Epidermal melanocyte (primary cell): ENCODE measurements around the gene CCDC174.
"Not testable (repeated sequence)": the region's sequence is repeated elsewhere in the genome, so short reads cannot be mapped to it uniquely, and the experiment has no call there.

Experiments
- DNase-seq: peaks from one replicate; pipeline ENCODE4 v3.0.0; 2011; ENCODE audit warnings: low spot score; ENCODE audit not compliant: insufficient read length

Gene CCDC174

DNA sequence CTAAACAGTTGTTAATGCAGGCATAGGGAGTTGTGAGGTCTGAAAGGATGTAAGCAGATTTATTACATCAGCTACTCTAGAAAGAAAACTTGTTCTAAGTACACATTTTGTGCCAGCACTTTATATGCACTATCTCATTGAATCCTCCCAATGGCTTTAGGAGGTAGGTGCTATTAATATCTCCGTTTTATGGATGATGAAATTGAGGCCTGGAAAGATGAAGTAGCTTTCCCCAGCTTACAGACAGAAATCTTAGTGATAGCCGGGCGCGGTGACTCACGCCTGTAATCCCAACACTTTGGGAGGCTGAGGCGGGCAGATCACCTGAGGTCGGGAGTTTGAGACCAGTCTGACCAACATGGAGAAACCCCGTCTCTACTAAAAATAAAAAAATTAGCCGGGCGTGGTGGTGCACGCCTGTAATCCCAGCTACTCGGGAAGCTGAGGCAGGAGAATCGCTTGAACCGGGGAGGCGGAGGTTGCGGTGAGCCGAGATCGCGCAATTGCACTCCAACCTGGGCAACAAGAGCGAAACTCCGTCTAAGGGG, 872 bp downstream of the CCDC174 start:
- not testable (repeated sequence) for DNase-seq

GRCh38 chr3:14657579-14657978, 6.0 kb downstream of the CCDC174 start:
- DNase-seq = no peak

GRCh38 chr3:14658978-14659377, 7.4 kb downstream of the CCDC174 start:
- no peak for DNase-seq

DNA sequence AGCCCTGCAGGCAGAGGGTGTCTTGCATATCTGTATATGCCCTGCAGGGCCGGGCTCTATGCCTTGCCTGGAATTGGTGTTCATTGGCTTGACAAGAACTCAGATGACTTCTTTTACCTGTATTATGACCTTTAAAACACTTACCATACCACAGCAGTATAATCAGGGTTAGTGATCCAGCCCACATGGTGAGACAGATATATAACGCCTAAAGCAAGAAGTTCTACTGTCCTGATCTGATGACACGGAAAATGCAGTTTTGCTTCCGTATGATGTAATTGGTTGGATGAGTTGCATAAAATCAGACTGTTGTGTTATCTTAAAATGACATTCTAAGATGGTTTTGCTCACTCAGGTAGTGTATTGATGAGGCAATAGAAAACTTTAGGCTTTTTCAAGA, 9.4 kb downstream of the CCDC174 start:
- DNase-seq = no peak

- DNase-seq = no peak
Observed at GRCh38 chr3:14663396-14664135, 12.0 kb downstream of the CCDC174 start.

- no peak for DNase-seq
Observed at GRCh38 chr3:14664170-14664569, 12.6 kb downstream of the CCDC174 start.

DNA sequence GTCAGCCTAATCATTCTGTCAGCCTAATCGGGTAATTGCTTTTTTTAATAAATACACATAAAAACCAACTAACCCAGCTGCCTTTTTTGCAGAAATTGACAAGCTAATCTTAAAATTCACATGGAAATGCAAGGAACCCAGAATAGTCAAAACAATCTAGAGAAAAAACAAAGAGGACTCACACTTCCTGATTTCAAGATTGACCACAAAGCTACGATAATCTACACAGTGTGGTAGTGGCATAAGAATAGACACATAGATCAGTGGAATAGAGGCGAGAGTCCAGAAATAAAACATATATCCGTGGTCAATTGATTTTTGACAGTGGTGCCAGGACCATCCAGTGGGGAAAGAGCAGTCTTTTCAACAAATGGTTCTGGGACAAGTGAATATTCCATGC, 21.0 kb downstream of the CCDC174 start:
- DNase-seq = no peak

GRCh38 chr3:14674841-14675240, 23.3 kb downstream of the CCDC174 start, which contains the start of gene C3orf20:
Gene C3orf20, plus strand, starts transcription at chr3:14675141. Its CDS starts 7,573 bp downstream, at chr3:14682714.
- DNase-seq = no peak

GRCh38 chr3:14676881-14677280, 25.3 kb downstream of the CCDC174 start:
- DNase-seq = no peak

DNA sequence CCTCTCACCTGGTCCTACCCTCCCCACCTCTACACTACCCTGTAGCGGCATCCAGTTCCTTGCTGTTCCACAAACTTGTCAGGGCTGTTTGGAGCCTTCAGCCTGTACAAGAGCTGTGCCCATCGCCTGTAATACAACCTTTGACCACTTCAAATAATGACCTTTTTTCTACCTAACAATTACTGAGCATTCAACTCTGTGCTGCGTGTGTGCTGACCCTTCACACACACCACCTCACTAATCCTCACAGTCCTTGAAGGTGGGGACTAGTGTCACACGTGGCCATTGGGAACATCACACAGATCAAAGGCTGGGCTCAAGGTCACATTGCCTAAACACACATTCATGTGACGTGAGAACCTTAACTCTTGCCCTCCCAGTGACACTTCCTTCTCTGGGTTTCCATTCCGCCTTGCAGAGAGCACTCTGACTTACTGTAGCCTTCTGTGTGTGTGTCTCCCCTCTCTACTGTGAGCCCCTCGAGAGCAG, 26.5 kb downstream of the CCDC174 start:
- DNase-seq = no peak

DNA sequence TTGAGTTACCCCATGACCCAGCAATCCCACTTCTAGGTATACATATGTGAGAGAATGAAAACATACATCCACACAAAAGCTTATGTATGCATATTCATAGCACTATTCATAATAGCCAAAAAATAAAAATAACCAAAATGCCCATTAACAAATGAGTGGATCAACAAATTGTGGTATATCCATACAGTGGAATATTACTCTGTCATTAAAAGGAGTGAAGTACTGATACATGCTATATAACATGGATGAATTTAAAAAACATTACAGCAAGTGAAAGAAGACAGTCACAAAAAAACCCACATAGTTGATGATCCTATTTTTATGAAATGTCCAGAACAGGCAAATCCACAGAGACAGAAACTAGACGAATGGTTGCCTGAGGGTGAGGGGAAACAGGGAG, 28.6 kb downstream of the CCDC174 start:
- DNase-seq = no peak

DNA sequence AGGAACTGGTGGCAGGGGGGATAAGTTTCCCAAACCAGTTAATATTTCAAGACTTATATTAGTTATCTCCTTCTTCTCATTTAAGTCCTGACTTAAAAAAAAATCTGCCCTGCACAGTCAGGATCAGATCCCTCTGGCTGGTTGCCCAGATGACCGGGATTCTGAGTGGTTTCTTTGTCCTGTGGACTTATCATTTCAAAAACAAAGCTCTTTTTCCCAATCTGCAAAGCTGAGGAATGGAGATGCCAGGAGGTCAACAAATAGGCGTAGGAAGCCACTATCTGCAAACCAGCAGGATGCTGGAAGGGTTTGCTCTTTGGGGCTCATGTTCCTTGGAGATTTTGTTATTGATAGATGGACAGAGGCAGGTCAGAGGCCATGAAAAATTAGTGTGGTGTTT, 29.2 kb downstream of the CCDC174 start:
- no peak for DNase-seq

DNA sequence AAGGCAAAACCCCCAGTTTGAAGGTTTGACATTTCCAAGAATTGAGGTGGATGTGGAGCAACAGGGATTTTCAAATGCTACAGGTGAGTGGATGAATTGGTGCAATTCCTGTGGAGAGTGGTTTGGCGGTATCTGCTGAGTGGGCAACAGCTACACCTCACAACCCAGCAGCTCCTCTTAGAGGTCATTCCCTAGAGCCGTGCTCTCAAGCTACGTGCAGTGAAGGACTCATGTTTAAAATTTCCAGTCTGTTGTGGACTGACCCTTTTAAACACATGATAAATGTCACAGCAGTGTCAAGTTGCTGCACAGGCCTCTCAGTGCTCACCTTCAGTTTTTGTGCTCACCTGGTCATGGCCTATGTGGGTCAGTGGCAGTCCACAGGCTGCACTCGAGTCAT, 32.9 kb downstream of the CCDC174 start:
- DNase-seq = no peak

DNA sequence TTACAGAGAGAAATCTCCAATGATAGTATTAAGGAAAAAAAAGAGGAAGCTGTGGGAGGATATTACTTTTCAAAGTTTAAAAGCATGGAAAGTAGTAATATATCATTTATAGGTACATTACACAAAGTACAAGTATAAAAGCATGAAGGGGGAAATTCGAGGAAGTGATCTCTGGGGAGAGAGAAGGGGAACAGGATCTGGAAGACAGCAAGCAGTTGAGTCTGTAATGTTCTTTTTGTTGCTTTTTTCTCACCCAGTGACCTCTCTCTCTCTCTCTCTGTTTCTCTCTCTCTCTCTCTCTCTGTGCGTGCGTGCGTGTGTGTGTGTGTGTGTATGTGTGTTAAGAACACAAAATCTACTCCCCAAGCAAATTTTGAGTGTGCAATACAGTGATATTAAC, 33.6 kb downstream of the CCDC174 start:
- DNase-seq = no peak

DNA sequence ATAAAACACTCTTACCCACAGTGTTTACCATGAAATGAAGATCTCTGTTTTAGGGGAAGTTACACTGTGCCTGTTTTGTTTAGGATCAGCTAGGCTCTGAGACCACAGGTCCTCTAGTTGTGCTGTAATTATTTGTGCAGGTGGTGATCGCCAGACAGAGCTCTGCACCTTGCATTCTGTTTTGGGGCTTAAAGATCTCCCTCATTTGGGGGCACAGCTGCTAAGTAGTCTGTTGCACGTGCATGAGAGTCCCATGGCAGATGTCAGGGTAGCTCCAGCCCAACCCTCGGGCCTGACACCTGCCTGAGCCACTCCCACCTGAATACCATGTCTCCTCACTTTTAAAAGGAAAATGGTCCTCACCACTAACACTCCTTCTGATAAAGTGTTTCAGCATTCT, 35.8 kb downstream of the CCDC174 start:
- no peak for DNase-seq

DNA sequence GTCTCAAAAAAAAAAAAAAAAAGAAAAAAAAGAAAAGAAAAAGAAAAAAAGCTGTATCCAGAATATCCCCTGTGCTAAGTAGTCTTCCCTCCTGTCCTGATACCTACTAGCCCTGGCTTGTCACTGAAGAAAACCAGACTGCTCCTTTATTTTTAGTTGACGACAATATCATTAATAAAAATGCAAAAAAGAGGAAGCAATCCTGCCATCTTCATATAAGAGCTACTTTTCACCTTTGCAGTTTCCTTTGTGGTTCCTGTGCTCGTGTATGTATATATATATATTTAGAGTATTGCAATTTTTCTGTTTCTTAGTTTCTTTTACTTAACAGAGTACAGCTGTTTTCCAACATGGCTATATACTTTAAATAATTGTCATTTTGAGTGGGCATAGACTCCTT, 37.0 kb downstream of the CCDC174 start:
- no peak for DNase-seq

- no peak for DNase-seq
Observed at GRCh38 chr3:14689247-14689980, 37.9 kb downstream of the CCDC174 start.

DNA sequence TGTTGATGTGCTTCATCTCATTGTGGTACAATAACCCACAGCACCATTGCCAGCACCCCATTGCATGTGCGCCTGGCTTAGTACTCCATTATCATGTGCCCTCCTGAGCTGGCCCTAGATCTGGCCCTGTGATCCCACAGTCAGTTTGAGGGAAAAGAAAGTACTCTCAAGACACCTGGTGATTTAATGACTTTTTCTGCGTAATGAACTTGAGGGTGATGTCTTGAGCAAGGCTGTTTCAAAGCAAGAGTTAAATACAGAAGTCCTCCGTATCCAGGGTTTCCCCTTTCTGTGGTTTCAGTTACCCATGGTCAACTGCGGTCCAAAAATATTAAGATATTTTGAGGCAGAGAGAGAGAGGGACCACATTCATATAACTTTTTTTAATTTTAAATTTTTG, 39.7 kb downstream of the CCDC174 start:
- DNase-seq = no peak

- no peak for DNase-seq
Observed at GRCh38 chr3:14691719-14692118, 40.2 kb downstream of the CCDC174 start.

DNA sequence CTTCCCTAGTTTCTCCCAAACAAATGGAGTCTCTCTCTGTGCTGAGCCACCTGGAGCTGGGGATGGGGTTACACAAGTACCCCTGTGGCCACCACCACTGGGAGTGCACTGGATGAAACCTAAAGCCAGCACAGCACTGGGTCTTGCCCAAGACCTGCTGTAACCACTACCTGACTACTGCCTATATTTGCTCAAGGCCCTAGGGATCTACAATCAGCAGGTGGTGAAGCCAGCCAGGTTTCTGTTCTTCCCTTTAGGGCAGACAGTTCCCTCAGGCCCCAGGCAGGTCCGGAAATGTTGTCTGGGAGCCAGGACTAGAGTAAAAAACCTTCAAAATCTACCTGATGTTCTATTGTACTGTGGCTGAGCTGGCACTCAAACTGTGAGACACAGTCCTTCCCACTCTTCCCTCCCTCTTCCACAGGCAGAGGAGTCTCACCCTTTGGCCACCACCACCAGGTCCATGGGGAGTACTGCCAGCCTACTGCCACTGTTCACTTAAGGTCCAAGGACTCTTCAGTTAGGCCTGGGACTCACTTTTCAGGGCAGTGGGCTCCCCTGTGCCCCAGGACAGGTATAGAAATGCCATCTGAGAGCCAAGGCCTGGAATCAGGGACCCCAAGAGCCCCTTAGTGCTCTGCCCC, 47.2 kb downstream of the CCDC174 start:
- no peak for DNase-seq

- DNase-seq = no peak
Observed at GRCh38 chr3:14699643-14700042, 48.1 kb downstream of the CCDC174 start.

DNA sequence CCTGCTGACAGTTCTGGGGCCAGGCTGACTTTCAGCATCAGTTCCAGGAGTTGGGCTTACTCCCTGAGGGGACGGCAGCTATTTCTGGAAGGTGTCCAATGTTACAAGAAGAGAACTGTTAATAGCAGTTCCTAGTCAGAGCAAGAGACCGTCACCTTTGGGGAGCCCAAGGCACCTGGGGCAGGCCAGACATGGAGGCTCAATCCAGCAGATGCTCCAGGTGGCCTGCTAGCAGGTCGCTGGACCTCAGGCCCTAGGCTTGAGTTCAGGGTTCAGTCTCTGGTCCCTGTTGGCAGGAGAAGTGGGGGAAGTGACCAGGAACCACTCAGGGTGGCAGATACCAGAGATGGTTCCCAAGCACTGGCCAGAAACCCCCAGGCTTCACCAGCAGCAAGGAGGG, 49.3 kb downstream of the CCDC174 start:
- no peak for DNase-seq
